WTC11 (cell line): ENCODE measurements around the gene CCDC12. TPM values are rescaled to one million over a fixed set of nuclear protein-coding genes. Genes with fewer than 3 reads are reported as not detected.

ENCODE experiments used
- ATAC-seq: fragments of 200-7000 bp; cut with Tn5 transposase; 2 replicates; pipeline ENCODE4 v1.10.0; 2021; ENCODE audit warnings: mild to moderate bottlenecking, moderate library complexity
- CTCF ChIA-PET: fragments of 300-600 bp; sonication (Branson Sonifier 250); formaldehyde crosslinking; loops from one replicate; lab custom pipeline; 2021; ENCODE audit warnings: antibody characterized with exemption; lab: Charles Lee
- POLR2A ChIA-PET: fragments of 350-600 bp; sonication (Branson Sonifier 250); formaldehyde crosslinking; loops from one replicate; lab custom pipeline; 2021; ENCODE audit warnings: antibody characterized with exemption; lab: Charles Lee
- DNase-seq: peaks from one replicate; pipeline ENCODE4 v3.0.0; 2021; ENCODE audit warnings: low spot score
- H3K27ac Mint-ChIP-seq: 2 replicates; pipeline ENCODE4 v1.8.0; 2021; ENCODE audit warnings: mixed read lengths
- H3K27me3 Mint-ChIP-seq: 2 replicates; pipeline ENCODE4 v1.8.0; 2021; ENCODE audit warnings: low read depth, mild to moderate bottlenecking, moderate library complexity, mixed read lengths
- H3K36me3 Mint-ChIP-seq: 2 replicates; pipeline ENCODE4 v1.8.0; 2021; ENCODE audit warnings: mixed read lengths
- H3K4me1 Mint-ChIP-seq: 2 replicates; pipeline ENCODE4 v1.8.0; 2022; ENCODE audit warnings: mixed read lengths
- H3K4me3 Mint-ChIP-seq: 2 replicates; pipeline ENCODE4 v1.8.0; 2021; ENCODE audit warnings: mild to moderate bottlenecking, moderate library complexity, mixed read lengths
- H3K9me3 Mint-ChIP-seq: 2 replicates; pipeline ENCODE4 v1.8.0; 2021; ENCODE audit warnings: mixed read lengths
- ELF4 ChIP-seq: sonication (generic); formaldehyde crosslinking; IDR thresholded peaks from 2 replicates; pipeline ENCODE4 v1.8.1; 2022; ENCODE audit warnings: low read depth, mild to moderate bottlenecking, moderate library complexity, missing genetic modification reagents
- EMX1 ChIP-seq: fragments of 250-450 bp; sonication (Bioruptor Pico); IDR thresholded peaks from 2 replicates; pipeline ENCODE4 v1.8.0; 2021; ENCODE audit warnings: mild to moderate bottlenecking
- ETV6 ChIP-seq: sonication (generic); formaldehyde crosslinking; IDR thresholded peaks from 2 replicates; pipeline ENCODE4 v1.8.1; 2022; ENCODE audit warnings: mild to moderate bottlenecking, missing genetic modification reagents
- FOXK1 ChIP-seq: sonication (generic); formaldehyde crosslinking; IDR thresholded peaks from 2 replicates; pipeline ENCODE4 v1.8.0; 2022; ENCODE audit warnings: mild to moderate bottlenecking, moderate library complexity, missing genetic modification reagents
- FOXP1 ChIP-seq: sonication (generic); formaldehyde crosslinking; IDR thresholded peaks from 2 replicates; pipeline ENCODE4 v1.8.0; 2022; ENCODE audit warnings: missing genetic modification reagents, mild to moderate bottlenecking, moderate library complexity, borderline replicate concordance
- GABPB1 ChIP-seq: sonication (generic); formaldehyde crosslinking; IDR thresholded peaks from 2 replicates; pipeline ENCODE4 v1.8.1; 2023; ENCODE audit warnings: mild to moderate bottlenecking, missing genetic modification reagents
- MXD4 ChIP-seq: fragments of 250-450 bp; sonication (Bioruptor Pico); IDR thresholded peaks from 2 replicates; pipeline ENCODE4 v1.8.0; 2021; ENCODE audit warnings: mild to moderate bottlenecking, moderate library complexity, borderline replicate concordance
- NFATC4 ChIP-seq: fragments of 250-450 bp; sonication (Bioruptor Pico); IDR thresholded peaks from 2 replicates; pipeline ENCODE4 v1.9.0; 2021; ENCODE audit warnings: mild to moderate bottlenecking
- NR2C2 ChIP-seq: sonication (generic); formaldehyde crosslinking; IDR thresholded peaks from 2 replicates; pipeline ENCODE4 v1.8.0; 2022; ENCODE audit warnings: mild to moderate bottlenecking, missing genetic modification reagents
- PRRX2 ChIP-seq: fragments of 250-450 bp; sonication (Bioruptor Pico); IDR thresholded peaks from 2 replicates; pipeline ENCODE4 v1.8.0; 2021; ENCODE audit warnings: mild to moderate bottlenecking
- TCF7 ChIP-seq: sonication (generic); formaldehyde crosslinking; IDR thresholded peaks from 2 replicates; pipeline ENCODE4 v1.8.0; 2022; ENCODE audit warnings: mild to moderate bottlenecking, low read depth, missing genetic modification reagents, moderate library complexity
- TP53 ChIP-seq: sonication (generic); formaldehyde crosslinking; IDR thresholded peaks from 2 replicates; pipeline ENCODE4 v1.8.1; 2023; ENCODE audit warnings: mild to moderate bottlenecking, missing genetic modification reagents
- ZBTB21 ChIP-seq: sonication (generic); formaldehyde crosslinking; IDR thresholded peaks from 2 replicates; pipeline ENCODE4 v1.8.1; 2023; ENCODE audit warnings: mild to moderate bottlenecking, missing genetic modification reagents, borderline replicate concordance
- total RNA-seq: library from RNA; stranded (reverse); gene quantifications from 3 replicates; pipeline ENCODE4 v1.2.3, GENCODE V29; 2021
- TF ChIP-seq, protein P1 (sequence below): sonication (generic); formaldehyde crosslinking; IDR thresholded peaks from 2 replicates; pipeline ENCODE4 v1.8.1; 2023; ENCODE audit warnings: mild to moderate bottlenecking, missing genetic modification reagents, moderate library complexity
- TF ChIP-seq, protein P2 (sequence below): fragments of 250-450 bp; sonication (Bioruptor Pico); IDR thresholded peaks from 2 replicates; pipeline ENCODE4 v1.9.0; 2021; ENCODE audit warnings: mild to moderate bottlenecking, borderline replicate concordance
- TF ChIP-seq, protein P3 (sequence below): sonication (generic); formaldehyde crosslinking; IDR thresholded peaks from 2 replicates; pipeline ENCODE4 v1.8.0; 2023; ENCODE audit warnings: mild to moderate bottlenecking, missing genetic modification reagents
- TF ChIP-seq, protein P4 (sequence below): sonication (generic); formaldehyde crosslinking; IDR thresholded peaks from 2 replicates; pipeline ENCODE4 v1.8.0; 2022; ENCODE audit warnings: mild to moderate bottlenecking, missing genetic modification reagents
- TF ChIP-seq, protein P5 (sequence below): sonication (generic); formaldehyde crosslinking; IDR thresholded peaks from 2 replicates; pipeline ENCODE4 v1.8.0; 2023; ENCODE audit warnings: missing genetic modification reagents
- TF ChIP-seq, protein P6 (sequence below): sonication (generic); formaldehyde crosslinking; IDR thresholded peaks from 2 replicates; pipeline ENCODE4 v1.8.0; 2022; ENCODE audit warnings: missing genetic modification reagents

CCDC12 gene
- total RNA-seq, 1 experiment from 2014 or later = 59.1 TPM

DNA sequence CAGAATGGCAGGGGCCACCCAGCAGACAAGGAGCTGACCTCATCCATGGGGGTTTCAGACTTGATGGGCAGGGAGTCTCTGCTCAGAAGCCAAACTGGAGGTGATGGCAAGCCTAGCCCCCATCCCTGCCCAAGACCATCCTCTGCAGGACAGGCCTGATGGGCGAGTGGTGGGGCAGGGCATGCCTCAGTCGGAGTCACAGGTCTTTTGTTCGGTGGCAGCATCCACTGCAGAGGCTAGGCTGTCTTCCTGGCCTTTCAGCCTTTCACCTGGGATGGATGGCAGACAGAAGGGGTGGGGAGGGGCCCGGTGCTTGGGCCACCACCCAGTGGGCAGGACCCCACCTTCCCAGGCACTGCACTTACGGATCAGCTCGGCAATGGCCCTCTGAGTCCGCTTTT, 54.7 kb downstream of the CCDC12 start:
- no peak for DNase-seq
- Mint-ChIP-seq H3K4me1 (no peaks in the 10 kb centered on the region), H3K36me3 (peaks cover 70% of the 10 kb centered on the region), H3K27ac (no peak overlapping the region), H3K27me3 (no peaks in the 10 kb centered on the region; the same call in 1 of the 2 replicates), H3K4me3 (no peak overlapping the region), H3K9me3 (peaks cover 19% of the 10 kb centered on the region)
- no peak for TF ChIP-seq ZBTB21 (CRISPR knock-in tag)
- no peak for TF ChIP-seq NR2C2 (CRISPR knock-in tag)
- TF ChIP-seq, protein P1, sequence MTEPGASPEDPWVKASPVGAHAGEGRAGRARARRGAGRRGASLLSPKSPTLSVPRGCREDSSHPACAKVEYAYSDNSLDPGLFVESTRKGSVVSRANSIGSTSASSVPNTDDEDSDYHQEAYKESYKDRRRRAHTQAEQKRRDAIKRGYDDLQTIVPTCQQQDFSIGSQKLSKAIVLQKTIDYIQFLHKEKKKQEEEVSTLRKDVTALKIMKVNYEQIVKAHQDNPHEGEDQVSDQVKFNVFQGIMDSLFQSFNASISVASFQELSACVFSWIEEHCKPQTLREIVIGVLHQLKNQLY (CRISPR knock-in tag) = no peak
- TF ChIP-seq GABPB1 = no peak
- TF ChIP-seq, protein P2, sequence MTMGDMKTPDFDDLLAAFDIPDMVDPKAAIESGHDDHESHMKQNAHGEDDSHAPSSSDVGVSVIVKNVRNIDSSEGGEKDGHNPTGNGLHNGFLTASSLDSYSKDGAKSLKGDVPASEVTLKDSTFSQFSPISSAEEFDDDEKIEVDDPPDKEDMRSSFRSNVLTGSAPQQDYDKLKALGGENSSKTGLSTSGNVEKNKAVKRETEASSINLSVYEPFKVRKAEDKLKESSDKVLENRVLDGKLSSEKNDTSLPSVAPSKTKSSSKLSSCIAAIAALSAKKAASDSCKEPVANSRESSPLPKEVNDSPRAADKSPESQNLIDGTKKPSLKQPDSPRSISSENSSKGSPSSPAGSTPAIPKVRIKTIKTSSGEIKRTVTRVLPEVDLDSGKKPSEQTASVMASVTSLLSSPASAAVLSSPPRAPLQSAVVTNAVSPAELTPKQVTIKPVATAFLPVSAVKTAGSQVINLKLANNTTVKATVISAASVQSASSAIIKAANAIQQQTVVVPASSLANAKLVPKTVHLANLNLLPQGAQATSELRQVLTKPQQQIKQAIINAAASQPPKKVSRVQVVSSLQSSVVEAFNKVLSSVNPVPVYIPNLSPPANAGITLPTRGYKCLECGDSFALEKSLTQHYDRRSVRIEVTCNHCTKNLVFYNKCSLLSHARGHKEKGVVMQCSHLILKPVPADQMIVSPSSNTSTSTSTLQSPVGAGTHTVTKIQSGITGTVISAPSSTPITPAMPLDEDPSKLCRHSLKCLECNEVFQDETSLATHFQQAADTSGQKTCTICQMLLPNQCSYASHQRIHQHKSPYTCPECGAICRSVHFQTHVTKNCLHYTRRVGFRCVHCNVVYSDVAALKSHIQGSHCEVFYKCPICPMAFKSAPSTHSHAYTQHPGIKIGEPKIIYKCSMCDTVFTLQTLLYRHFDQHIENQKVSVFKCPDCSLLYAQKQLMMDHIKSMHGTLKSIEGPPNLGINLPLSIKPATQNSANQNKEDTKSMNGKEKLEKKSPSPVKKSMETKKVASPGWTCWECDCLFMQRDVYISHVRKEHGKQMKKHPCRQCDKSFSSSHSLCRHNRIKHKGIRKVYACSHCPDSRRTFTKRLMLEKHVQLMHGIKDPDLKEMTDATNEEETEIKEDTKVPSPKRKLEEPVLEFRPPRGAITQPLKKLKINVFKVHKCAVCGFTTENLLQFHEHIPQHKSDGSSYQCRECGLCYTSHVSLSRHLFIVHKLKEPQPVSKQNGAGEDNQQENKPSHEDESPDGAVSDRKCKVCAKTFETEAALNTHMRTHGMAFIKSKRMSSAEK = no peak
- TF ChIP-seq ELF4 = no peak
- TF ChIP-seq, protein P3, sequence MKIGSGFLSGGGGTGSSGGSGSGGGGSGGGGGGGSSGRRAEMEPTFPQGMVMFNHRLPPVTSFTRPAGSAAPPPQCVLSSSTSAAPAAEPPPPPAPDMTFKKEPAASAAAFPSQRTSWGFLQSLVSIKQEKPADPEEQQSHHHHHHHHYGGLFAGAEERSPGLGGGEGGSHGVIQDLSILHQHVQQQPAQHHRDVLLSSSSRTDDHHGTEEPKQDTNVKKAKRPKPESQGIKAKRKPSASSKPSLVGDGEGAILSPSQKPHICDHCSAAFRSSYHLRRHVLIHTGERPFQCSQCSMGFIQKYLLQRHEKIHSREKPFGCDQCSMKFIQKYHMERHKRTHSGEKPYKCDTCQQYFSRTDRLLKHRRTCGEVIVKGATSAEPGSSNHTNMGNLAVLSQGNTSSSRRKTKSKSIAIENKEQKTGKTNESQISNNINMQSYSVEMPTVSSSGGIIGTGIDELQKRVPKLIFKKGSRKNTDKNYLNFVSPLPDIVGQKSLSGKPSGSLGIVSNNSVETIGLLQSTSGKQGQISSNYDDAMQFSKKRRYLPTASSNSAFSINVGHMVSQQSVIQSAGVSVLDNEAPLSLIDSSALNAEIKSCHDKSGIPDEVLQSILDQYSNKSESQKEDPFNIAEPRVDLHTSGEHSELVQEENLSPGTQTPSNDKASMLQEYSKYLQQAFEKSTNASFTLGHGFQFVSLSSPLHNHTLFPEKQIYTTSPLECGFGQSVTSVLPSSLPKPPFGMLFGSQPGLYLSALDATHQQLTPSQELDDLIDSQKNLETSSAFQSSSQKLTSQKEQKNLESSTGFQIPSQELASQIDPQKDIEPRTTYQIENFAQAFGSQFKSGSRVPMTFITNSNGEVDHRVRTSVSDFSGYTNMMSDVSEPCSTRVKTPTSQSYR = no peak
- no peak for TF ChIP-seq PRRX2 (CRISPR knock-in tag)
- TF ChIP-seq MXD4 (CRISPR knock-in tag) = no peak
- no peak for TF ChIP-seq EMX1
- TF ChIP-seq FOXP1 (CRISPR knock-in tag) = no peak
- ChIA-PET CTCF (interaction anchor here (0.6 to 5.9 kb wide), 5 partner anchors 12 to 77 kb away, joined by 3 to 59 read pairs (median 23); no protein-coding TSS in a partner anchor), POLR2A (no interaction called here)
- ATAC-seq = no peak

DNA sequence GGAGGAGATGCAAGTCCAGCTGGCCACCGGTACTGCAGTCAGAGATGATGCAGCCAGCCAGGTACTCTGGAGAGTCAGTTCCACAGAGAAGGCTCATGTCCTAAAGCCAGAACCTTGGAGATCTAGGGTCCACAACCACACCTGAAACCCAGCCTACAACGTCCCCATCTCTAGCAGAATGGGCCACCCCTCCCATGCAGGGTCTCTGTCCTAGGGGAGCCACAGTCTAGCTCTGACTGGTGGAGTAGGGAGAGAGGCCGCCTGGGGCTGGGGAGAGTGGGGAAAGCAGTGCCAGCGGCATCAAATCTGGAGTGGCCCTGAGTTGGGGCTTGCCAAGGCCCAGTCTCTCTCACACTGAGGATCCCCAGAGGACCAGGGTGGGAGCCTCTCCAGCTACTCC, 55.5 kb downstream of the CCDC12 start:
- no peak for DNase-seq
- Mint-ChIP-seq H3K36me3 (peaks cover 74% of the 10 kb centered on the region), H3K4me1 (no peaks in the 10 kb centered on the region), H3K27me3 (no peaks in the 10 kb centered on the region; the same call in 1 of the 2 replicates), H3K4me3 (no peak overlapping the region), H3K9me3 (peaks cover 20% of the 10 kb centered on the region), H3K27ac (no peak overlapping the region)
- ChIA-PET CTCF (interaction anchor here (2.8 to 5.9 kb wide), 2 partner anchors 12 to 77 kb away, joined by 10 to 59 read pairs; no protein-coding TSS in a partner anchor), POLR2A (no interaction called here)
- TF ChIP-seq, protein P4, sequence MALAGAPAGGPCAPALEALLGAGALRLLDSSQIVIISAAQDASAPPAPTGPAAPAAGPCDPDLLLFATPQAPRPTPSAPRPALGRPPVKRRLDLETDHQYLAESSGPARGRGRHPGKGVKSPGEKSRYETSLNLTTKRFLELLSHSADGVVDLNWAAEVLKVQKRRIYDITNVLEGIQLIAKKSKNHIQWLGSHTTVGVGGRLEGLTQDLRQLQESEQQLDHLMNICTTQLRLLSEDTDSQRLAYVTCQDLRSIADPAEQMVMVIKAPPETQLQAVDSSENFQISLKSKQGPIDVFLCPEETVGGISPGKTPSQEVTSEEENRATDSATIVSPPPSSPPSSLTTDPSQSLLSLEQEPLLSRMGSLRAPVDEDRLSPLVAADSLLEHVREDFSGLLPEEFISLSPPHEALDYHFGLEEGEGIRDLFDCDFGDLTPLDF (CRISPR knock-in tag) = no peak
- TF ChIP-seq FOXK1 (no peak), TP53 (no peak), TCF7 (CRISPR knock-in tag) (no peak), ETV6 (no peak), NFATC4 (CRISPR knock-in tag) (no peak)
- TF ChIP-seq, protein P5, sequence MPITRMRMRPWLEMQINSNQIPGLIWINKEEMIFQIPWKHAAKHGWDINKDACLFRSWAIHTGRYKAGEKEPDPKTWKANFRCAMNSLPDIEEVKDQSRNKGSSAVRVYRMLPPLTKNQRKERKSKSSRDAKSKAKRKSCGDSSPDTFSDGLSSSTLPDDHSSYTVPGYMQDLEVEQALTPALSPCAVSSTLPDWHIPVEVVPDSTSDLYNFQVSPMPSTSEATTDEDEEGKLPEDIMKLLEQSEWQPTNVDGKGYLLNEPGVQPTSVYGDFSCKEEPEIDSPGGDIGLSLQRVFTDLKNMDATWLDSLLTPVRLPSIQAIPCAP = no peak
- TF ChIP-seq, protein P6, sequence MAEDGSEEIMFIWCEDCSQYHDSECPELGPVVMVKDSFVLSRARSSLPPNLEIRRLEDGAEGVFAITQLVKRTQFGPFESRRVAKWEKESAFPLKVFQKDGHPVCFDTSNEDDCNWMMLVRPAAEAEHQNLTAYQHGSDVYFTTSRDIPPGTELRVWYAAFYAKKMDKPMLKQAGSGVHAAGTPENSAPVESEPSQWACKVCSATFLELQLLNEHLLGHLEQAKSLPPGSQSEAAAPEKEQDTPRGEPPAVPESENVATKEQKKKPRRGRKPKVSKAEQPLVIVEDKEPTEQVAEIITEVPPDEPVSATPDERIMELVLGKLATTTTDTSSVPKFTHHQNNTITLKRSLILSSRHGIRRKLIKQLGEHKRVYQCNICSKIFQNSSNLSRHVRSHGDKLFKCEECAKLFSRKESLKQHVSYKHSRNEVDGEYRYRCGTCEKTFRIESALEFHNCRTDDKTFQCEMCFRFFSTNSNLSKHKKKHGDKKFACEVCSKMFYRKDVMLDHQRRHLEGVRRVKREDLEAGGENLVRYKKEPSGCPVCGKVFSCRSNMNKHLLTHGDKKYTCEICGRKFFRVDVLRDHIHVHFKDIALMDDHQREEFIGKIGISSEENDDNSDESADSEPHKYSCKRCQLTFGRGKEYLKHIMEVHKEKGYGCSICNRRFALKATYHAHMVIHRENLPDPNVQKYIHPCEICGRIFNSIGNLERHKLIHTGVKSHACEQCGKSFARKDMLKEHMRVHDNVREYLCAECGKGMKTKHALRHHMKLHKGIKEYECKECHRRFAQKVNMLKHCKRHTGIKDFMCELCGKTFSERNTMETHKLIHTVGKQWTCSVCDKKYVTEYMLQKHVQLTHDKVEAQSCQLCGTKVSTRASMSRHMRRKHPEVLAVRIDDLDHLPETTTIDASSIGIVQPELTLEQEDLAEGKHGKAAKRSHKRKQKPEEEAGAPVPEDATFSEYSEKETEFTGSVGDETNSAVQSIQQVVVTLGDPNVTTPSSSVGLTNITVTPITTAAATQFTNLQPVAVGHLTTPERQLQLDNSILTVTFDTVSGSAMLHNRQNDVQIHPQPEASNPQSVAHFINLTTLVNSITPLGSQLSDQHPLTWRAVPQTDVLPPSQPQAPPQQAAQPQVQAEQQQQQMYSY (CRISPR knock-in tag) = no peak
- ATAC-seq = no peak
